ENCODE data around the gene RPLP1. TPM values are rescaled to one million over a fixed set of nuclear protein-coding genes. Genes with fewer than 3 reads are reported as not detected.
A peak's percentile ranks its signal among the peaks of the same experiment; 100 is the strongest.

RPLP1 gene
- total RNA-seq, 1 donor = 73.8 TPM

GRCh38 chr15:69421498-69421897 is 31.1 kb upstream of the RPLP1 start:
- TF ChIP-seq, protein P1, sequence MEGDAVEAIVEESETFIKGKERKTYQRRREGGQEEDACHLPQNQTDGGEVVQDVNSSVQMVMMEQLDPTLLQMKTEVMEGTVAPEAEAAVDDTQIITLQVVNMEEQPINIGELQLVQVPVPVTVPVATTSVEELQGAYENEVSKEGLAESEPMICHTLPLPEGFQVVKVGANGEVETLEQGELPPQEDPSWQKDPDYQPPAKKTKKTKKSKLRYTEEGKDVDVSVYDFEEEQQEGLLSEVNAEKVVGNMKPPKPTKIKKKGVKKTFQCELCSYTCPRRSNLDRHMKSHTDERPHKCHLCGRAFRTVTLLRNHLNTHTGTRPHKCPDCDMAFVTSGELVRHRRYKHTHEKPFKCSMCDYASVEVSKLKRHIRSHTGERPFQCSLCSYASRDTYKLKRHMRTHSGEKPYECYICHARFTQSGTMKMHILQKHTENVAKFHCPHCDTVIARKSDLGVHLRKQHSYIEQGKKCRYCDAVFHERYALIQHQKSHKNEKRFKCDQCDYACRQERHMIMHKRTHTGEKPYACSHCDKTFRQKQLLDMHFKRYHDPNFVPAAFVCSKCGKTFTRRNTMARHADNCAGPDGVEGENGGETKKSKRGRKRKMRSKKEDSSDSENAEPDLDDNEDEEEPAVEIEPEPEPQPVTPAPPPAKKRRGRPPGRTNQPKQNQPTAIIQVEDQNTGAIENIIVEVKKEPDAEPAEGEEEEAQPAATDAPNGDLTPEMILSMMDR (IDR thresholded peaks at IDR 0.05; ENCODE audit: insufficient read depth, low read depth, low read length) = no peak
- H3K4me3 ChIP-seq (ENCODE audit: low read depth, low read length) = no peak overlapping the region
- DNase-seq (ENCODE audit: low read depth) = no peak

- no peak for DNase-seq (ENCODE audit: low read depth)
- H3K4me3 ChIP-seq (ENCODE audit: low read depth, low read length) = no peak overlapping the region
- TF ChIP-seq, protein P1 (IDR thresholded peaks at IDR 0.05; ENCODE audit: insufficient read depth, low read depth, low read length) = no peak
Measured at GRCh38 chr15:69422336-69422895, 30.2 kb upstream of the RPLP1 start.

GRCh38 chr15:69424001-69424400 is 28.6 kb upstream of the RPLP1 start:
- TF ChIP-seq, protein P1 (IDR thresholded peaks at IDR 0.05; ENCODE audit: insufficient read depth, low read depth, low read length) = no peak
- peak; percentile 40 for DNase-seq (ENCODE audit: low read depth)

GRCh38 chr15:69424748-69425413 is 27.7 kb upstream of the RPLP1 start:
- DNase-seq (ENCODE audit: low read depth) = no peak
- no peak overlapping the region for H3K4me3 ChIP-seq (ENCODE audit: low read depth, low read length)
- TF ChIP-seq, protein P1 (IDR thresholded peaks at IDR 0.05; ENCODE audit: insufficient read depth, low read depth, low read length) = no peak

More at GRCh38 chr15:69424001-69424400, 28.6 kb upstream of the RPLP1 start:
- no peak overlapping the region for H3K4me3 ChIP-seq (ENCODE audit: low read depth, low read length)

DNA sequence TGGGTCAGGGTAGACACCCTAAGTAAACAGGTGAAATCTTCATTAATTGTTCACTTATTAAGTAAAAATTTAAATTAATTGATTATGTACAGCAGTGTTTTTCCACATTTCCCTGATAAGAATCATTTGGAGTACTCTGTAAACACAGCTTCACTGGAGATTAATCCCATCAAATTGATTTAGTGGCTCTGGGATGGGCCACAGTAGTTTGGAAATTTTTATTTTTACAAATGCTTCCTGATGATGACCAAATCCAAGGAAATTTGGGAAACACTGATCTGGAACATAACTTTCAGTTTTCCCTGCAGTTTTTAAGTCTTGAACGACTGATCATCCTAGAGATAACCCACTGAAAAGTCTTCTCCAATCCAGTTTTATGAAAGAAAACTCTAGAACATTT is 18.8 kb upstream of the RPLP1 start:
- DNase-seq (ENCODE audit: low read depth) = peak; percentile 54
- TF ChIP-seq, protein P1 (IDR thresholded peaks at IDR 0.05; ENCODE audit: insufficient read depth, low read depth, low read length) = no peak
- no peak overlapping the region for H3K4me3 ChIP-seq (ENCODE audit: low read depth, low read length)

DNA sequence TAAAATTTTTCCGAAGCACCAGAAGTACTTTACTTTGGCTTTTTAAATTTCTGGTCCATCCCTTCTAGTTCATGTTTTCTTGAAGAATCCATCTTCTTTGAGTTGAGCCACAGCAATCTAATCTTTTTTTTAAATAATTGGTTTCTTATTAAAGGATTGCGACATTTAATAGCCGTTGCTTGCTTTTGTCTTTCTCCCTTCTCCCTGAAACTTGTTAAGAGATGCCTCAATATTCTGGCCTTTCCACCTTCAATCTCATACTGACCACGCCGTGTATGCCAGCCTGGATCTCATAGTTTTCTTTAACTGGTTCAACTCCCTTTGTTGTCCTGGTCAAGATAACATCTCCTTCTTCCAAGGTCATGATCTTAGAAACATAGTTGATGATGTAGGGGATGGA is 18.4 kb upstream of the RPLP1 start:
- TF ChIP-seq, protein P1 (IDR thresholded peaks at IDR 0.05; ENCODE audit: insufficient read depth, low read depth, low read length) = no peak
- peak; percentile 50 for DNase-seq (ENCODE audit: low read depth)

More for the DNA sequence above, 18.4 kb upstream of the RPLP1 start:
- H3K4me3 ChIP-seq (ENCODE audit: low read depth, low read length) = no peak overlapping the region
